Hepatocyte (in vitro differentiated cells): ENCODE results near the gene MRPL46.

Experiments used
- CTCF ChIP-seq: fragments of 200-600 bp; sonication (generic); IDR thresholded peaks from 2 replicates; pipeline ENCODE4 v1.5.1; 2016; ENCODE audit warnings: antibody characterized with exemption, mild to moderate bottlenecking; ENCODE audit not compliant: poor library complexity
- EZH2 ChIP-seq: fragments of 200-600 bp; sonication (generic); IDR thresholded peaks from 2 replicates; pipeline ENCODE4 v1.6.1; 2016; ENCODE audit warnings: antibody characterized with exemption, mild to moderate bottlenecking, borderline replicate concordance
- EZH2phosphoT487 ChIP-seq: fragments of 200-600 bp; sonication (generic); IDR thresholded peaks from one replicate; pipeline ENCODE4 v1.6.1; 2018; ENCODE audit warnings: antibody characterized with exemption, mild to moderate bottlenecking, low read depth, moderate library complexity; ENCODE audit not compliant: unreplicated experiment, severe bottlenecking

- TF ChIP-seq CTCF (no peak), EZH2phosphoT487 (no peak), EZH2 (no peak)
Observed at GRCh38 chr15:88472225-88472624, 5.0 kb upstream of the MRPL46 start.
